Liver (tissue), 9 donors: ENCODE data around the gene EBLN2. TPM values are rescaled to one million over a fixed set of nuclear protein-coding genes. Genes with fewer than 3 reads are reported as not detected.

ENCODE experiments used
- DNase-seq: peaks from one replicate; pipeline ENCODE4 v3.0.0-alpha.2; 2017; ENCODE audit warnings: low spot score
- H3K27ac ChIP-seq, 2 donors: one replicate each; pipeline ENCODE4 v1.7.0; 2013; ENCODE audit warnings: inconsistent platforms in 2 of 2, low read length in 2 of 2, control low read depth in 1 of 2, low read depth in 1 of 2, mild to moderate bottlenecking in 1 of 2
- H3K27me3 ChIP-seq, 4 donors: one replicate each; pipeline versions ENCODE4 v1.6.1 to v1.7.0; 2013; ENCODE audit warnings: low read length in 3 of 4, inconsistent platforms in 1 of 4, mild to moderate bottlenecking in 1 of 4, moderate library complexity in 1 of 4; ENCODE audit not compliant: control insufficient read depth in 4 of 4, insufficient read depth in 4 of 4
- H3K36me3 ChIP-seq, 4 donors: one replicate each; pipeline versions ENCODE4 v1.6.1 to v1.7.0; 2013; ENCODE audit warnings: low read length in 3 of 4, mild to moderate bottlenecking in 3 of 4, low read depth in 1 of 4, moderate library complexity in 1 of 4; ENCODE audit not compliant: control insufficient read depth in 4 of 4, insufficient read depth in 3 of 4
- H3K4me1 ChIP-seq, 4 donors: one replicate each; pipeline versions ENCODE4 v1.6.1 to v1.7.0; 2013; ENCODE audit warnings: low read length in 3 of 4, mild to moderate bottlenecking in 3 of 4, moderate library complexity in 1 of 4; ENCODE audit not compliant: control insufficient read depth in 4 of 4, insufficient read depth in 4 of 4
- H3K4me3 ChIP-seq, 3 donors: one replicate each; pipeline versions ENCODE4 v1.6.1 to v1.7.0; 2013; ENCODE audit warnings: low read length in 3 of 3, control low read depth in 1 of 3, low read depth in 1 of 3, mild to moderate bottlenecking in 1 of 3
- H3K9ac ChIP-seq, 2 donors: one replicate each; pipeline ENCODE4 v1.7.0; 2013; ENCODE audit warnings: low read length in 2 of 2, mild to moderate bottlenecking in 2 of 2, moderate library complexity in 2 of 2, control low read depth in 1 of 2, low read depth in 1 of 2
- H3K9me3 ChIP-seq, 4 donors: one replicate each; pipeline versions ENCODE4 v1.6.1 to v1.7.0; 2013; ENCODE audit warnings: low read length in 3 of 4; ENCODE audit not compliant: control insufficient read depth in 4 of 4
- ATF3 ChIP-seq: IDR thresholded peaks from 2 replicates; pipeline ENCODE4 v1.6.1; 2016; ENCODE audit warnings: antibody characterized with exemption
- CTCF ChIP-seq: fragments of 150-350 bp; IDR thresholded peaks from 2 replicates; pipeline ENCODE4 v1.5.1; 2017; ENCODE audit warnings: improper control_type of control experiment, low read depth, low read length; ENCODE audit not compliant: missing input control
- EGR1 ChIP-seq, 2 donors: IDR thresholded peaks; 2 replicates each; pipeline ENCODE4 v1.6.1; 2016 to 2018; ENCODE audit warnings: antibody characterized with exemption in 2 of 2, low read depth in 2 of 2
- FOXA1 ChIP-seq: IDR thresholded peaks from 2 replicates; pipeline ENCODE4 v1.6.1; 2016; ENCODE audit warnings: antibody characterized with exemption
- FOXA2 ChIP-seq: IDR thresholded peaks from 2 replicates; pipeline ENCODE4 v1.6.1; 2016; ENCODE audit warnings: antibody characterized with exemption
- GABPA ChIP-seq, 2 donors: IDR thresholded peaks in 1 of 2; conservative IDR thresholded peaks in 1 of 2; 2 replicates each; pipeline ENCODE4 v1.6.1; 2016; ENCODE audit warnings: antibody characterized with exemption in 2 of 2, mild to moderate bottlenecking in 1 of 2, moderate library complexity in 1 of 2
- HNF4A ChIP-seq, 2 donors: conservative IDR thresholded peaks; 2 replicates each; pipeline ENCODE4 v1.6.1; 2016; ENCODE audit warnings: antibody characterized with exemption in 2 of 2, mild to moderate bottlenecking in 2 of 2
- HNF4G ChIP-seq: IDR thresholded peaks from 2 replicates; pipeline ENCODE4 v1.6.1; 2016; ENCODE audit warnings: antibody characterized with exemption
- JUND ChIP-seq, 2 donors: IDR thresholded peaks; 2 replicates each; pipeline ENCODE4 v1.6.1; 2016; ENCODE audit warnings: antibody characterized with exemption in 2 of 2
- MAX ChIP-seq: IDR thresholded peaks from 2 replicates; pipeline ENCODE4 v1.6.1; 2016; ENCODE audit warnings: antibody characterized with exemption
- NR2F2 ChIP-seq: IDR thresholded peaks from 2 replicates; pipeline ENCODE4 v1.6.1; 2016; ENCODE audit warnings: antibody characterized with exemption
- RAD21 ChIP-seq, 2 donors: IDR thresholded peaks; 2 replicates each; pipeline ENCODE4 v1.6.1; 2016; ENCODE audit warnings: antibody characterized with exemption in 2 of 2, mild to moderate bottlenecking in 2 of 2
- REST ChIP-seq: IDR thresholded peaks from 2 replicates; pipeline ENCODE4 v1.6.1; 2016; ENCODE audit warnings: antibody characterized with exemption, mild to moderate bottlenecking
- RXRA ChIP-seq, 2 donors: IDR thresholded peaks; 2 replicates each; pipeline ENCODE4 v1.6.1; 2017 to 2018; ENCODE audit warnings: antibody characterized with exemption in 2 of 2, mild to moderate bottlenecking in 1 of 2
- SP1 ChIP-seq: IDR thresholded peaks from 2 replicates; pipeline ENCODE4 v1.6.1; 2018; ENCODE audit warnings: antibody characterized with exemption, mild to moderate bottlenecking
- TAF1 ChIP-seq: conservative IDR thresholded peaks from 2 replicates; pipeline ENCODE4 v1.6.1; 2016; ENCODE audit warnings: antibody characterized with exemption, mild to moderate bottlenecking
- YY1 ChIP-seq: IDR thresholded peaks from 2 replicates; pipeline ENCODE4 v1.6.1; 2016; ENCODE audit warnings: antibody characterized with exemption, mild to moderate bottlenecking
- ZBTB33 ChIP-seq: IDR thresholded peaks from 2 replicates; pipeline ENCODE4 v1.6.1; 2016; ENCODE audit warnings: antibody characterized with exemption
- WGBS: extraction: QIAGEN DNeasy Blood & Tissue Kit; methylation state at CpG from one replicate; pipeline ENCODE4 v1.1.7; 2013; 5-methylcytosine and 5-hydroxymethylcytosine counted together
- polyA plus RNA-seq, 2 donors: library from polyadenylated mRNA; stranded (reverse) in 1 of 2; unstranded in 1 of 2; fragments of 200-250 nt in 1 of 2; fragments of >200 nt in 1 of 2; fragmentation: Nextera tagmentation in 1 of 2; extraction: Ambion mirVana in 1 of 2; gene quantifications; one replicate each; pipeline versions ENCODE4 v1.2.1 to v1.2.3, GENCODE V29; 2013 to 2015
- total RNA-seq, 2 donors: library from RNA; depleted of rRNA; stranded (reverse); fragments of >200 nt; gene quantifications; one replicate each; pipeline ENCODE4 v1.2.3, GENCODE V29; 2014
- donor health status: healthy.
- donor health status: healthy.
- donor health status: healthy.
- donor health status: healthy.
- donor health status: healthy.

The EBLN2 gene
- total and polyA plus RNA-seq, 4 donors = 0.31 to 7.2 (median 2.0) TPM

GRCh38 chr3:73081140-73081539 is 19.7 kb downstream of the EBLN2 start:
- Histone ChIP-seq H3K9ac (no peak overlapping the region), H3K9me3 (no peaks in the 10 kb centered on the region), H3K36me3 (no peaks in the 10 kb centered on the region), H3K27me3 (no peaks in the 10 kb centered on the region), H3K4me1 (no peaks in the 10 kb centered on the region), H3K4me3 (no peak overlapping the region), H3K27ac (no peak overlapping the region)
- WGBS = 94% methylated on average over 8 of the region's 8 CpGs
- no peak for DNase-seq
- TF ChIP-seq MAX (no peak), FOXA2 (no peak), JUND (IDR thresholded peaks at IDR 0.05) (no peak), REST (no peak), SP1 (no peak), HNF4A (conservative IDR thresholded peaks at IDR 0.05) (no peak), RAD21 (IDR thresholded peaks at IDR 0.05) (no peak), FOXA1 (no peak), TAF1 (no peak), ATF3 (no peak), EGR1 (IDR thresholded peaks at IDR 0.05; ENCODE audit: low read depth in 2 of 2) (no peak), HNF4G (no peak), YY1 (no peak), ZBTB33 (no peak), CTCF (no peak), RXRA (IDR thresholded peaks at IDR 0.05) (no peak), NR2F2 (no peak)

GRCh38 chr3:73084170-73084569 is 22.7 kb downstream of the EBLN2 start:
- no peak overlapping the region for H3K9ac ChIP-seq
- H3K27ac ChIP-seq = no peak overlapping the region
- H3K27me3 ChIP-seq = no peaks in the 10 kb centered on the region
- no peaks in the 10 kb centered on the region for H3K4me1 ChIP-seq
- H3K36me3 ChIP-seq = no peaks in the 10 kb centered on the region
- no peaks in the 10 kb centered on the region for H3K9me3 ChIP-seq
- H3K4me3 ChIP-seq = no peak overlapping the region
- WGBS = 89% methylated on average over 2 of the region's 2 CpGs
- TF ChIP-seq JUND (IDR thresholded peaks at IDR 0.05) (no peak), RXRA (IDR thresholded peaks at IDR 0.05) (no peak), FOXA1 (no peak), YY1 (no peak), TAF1 (no peak), SP1 (no peak), ZBTB33 (no peak), FOXA2 (no peak), HNF4A (conservative IDR thresholded peaks at IDR 0.05) (no peak), GABPA (IDR thresholded peaks at IDR 0.05 in 1 of 2, conservative IDR thresholded peaks at IDR 0.05 in 1 of 2) (no peak), EGR1 (IDR thresholded peaks at IDR 0.05; ENCODE audit: low read depth in 2 of 2) (no peak), REST (no peak)
- no peak for DNase-seq
